ENCODE data around the gene PDS5A.

GRCh38 chr4:39802005-39802404, 175.7 kb downstream of the PDS5A start:
- TF ChIP-seq EZH2 (IDR thresholded peaks at IDR 0.05) (no peak), CTCF (IDR thresholded peaks at IDR 0.05) (no peak)

Measured in neural progenitor cell (in vitro differentiated cells).